NCI-H526 treated with DMSO at 0.1 percent for 48 hours (cell line): ENCODE results near the gene STARD13.

Experiments
- DNase-seq: peaks from one replicate; lab custom pipeline; 2025; lab: John Stamatoyannopoulos, UW

The STARD13 gene

DNA sequence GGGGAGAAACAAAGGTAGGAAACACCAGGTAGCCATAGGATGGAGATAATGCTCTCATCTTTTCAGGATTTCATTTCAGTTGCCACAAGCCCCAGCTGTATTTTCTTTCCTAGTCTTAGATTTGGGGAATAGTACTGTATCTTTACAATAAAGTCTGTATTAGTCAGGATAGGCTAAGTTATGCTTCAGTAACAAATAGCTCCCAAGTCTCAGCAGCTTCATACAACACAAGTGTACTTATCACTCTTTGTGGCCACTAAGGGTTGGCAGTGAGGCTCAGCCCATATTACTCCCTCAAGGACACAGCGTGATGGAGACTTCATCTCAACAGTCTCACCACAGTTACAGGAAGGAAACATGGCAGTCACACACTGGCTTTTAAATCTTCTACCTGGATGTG lies 61.4 kb downstream of the STARD13 start:
- no peak for DNase-seq

DNA sequence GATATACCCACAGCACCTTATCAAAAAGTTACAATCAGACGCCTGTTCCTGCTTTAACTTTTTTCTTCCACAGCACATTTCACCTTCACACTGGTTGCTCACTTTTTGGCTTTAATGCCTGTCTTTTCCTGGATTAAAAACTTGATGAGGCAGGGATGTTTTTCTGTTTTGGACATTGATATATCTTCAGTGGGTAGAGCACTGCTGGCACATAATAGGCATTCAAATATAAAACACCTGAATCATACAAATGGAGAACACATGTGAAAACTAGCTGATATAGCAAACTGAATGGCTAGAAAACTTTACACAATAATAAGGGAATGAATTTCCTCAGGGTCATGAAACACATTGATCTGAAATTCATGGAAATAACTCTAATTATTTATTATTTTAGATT lies 65.6 kb downstream of the STARD13 start:
- no peak for DNase-seq

DNA sequence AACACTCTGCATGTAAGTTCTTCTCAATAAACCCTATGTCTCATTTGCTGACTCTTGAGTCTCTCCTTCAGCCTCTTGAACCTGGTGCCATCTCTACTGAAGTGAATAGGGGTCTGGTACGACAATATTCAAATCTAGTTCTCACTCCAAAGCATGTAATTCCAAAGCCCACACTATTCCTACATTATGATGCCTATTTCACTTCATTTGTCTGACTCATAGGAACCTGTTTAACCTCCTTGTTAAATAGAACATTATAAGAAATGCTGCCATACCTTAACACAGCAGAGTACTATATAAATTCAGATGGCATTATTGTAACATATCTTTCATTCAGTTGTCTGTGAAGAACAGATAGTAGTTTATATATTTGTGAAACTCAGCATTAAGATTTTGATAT lies 67.1 kb downstream of the STARD13 start:
- no peak for DNase-seq

DNA sequence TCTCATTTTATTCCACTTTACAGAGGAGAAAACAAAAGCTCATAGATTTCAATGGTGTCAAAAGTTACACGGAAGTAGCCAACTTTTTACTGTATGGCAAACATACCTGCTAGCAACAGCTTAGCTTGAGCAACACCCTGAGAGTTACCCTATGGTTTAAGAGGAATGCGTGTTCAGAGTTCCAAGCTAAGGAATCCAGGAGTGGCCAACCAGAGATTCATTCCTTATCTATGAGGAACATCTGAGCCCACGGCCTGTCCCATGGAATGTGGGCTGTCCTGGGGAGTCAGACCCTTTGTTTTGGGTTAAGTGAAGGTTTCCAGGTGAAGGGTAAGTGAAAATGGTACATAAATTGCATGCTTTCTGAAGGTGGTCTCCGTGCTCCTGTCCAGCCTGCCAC lies 67.5 kb downstream of the STARD13 start:
- no peak for DNase-seq

DNA sequence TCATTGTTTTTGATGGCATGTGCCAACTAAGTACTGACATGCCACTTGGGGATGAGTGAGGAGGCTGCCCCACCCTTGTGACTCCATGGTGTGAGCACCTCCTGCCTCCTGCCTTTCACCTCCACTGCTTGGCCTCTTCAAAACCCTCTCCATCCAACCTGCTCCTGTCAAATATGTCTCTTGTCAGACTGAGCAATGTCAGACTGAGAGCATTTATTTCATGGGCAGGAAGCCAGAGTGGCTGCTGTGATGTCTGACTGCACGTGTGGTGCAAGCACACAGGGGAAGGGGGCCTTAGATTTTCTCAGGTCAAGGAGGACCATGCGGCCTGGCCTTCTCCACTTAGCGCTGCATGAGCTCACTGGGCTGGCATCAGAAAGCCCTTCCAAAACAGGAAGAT lies 68.3 kb downstream of the STARD13 start:
- DNase-seq: no peak

DNA sequence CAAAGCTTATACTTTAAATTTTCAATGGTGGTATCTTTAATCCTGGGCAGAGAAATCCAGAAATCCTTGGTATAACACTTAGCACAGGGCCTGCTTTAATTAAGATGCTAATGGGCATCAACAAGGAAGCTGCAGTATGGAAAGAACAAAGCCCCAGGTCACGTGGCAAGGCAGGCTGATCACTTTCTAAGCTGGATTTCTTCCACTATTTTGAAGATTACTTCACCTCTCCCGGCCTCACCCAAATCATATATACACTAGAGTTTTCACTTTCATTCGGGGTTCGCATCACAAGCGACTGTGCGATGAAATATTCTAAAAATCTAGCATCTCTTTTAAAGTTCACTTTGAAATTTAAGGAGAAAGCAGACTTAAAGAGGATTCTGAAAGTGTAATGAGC lies 71.8 kb downstream of the STARD13 start:
- DNase-seq: no peak

DNA sequence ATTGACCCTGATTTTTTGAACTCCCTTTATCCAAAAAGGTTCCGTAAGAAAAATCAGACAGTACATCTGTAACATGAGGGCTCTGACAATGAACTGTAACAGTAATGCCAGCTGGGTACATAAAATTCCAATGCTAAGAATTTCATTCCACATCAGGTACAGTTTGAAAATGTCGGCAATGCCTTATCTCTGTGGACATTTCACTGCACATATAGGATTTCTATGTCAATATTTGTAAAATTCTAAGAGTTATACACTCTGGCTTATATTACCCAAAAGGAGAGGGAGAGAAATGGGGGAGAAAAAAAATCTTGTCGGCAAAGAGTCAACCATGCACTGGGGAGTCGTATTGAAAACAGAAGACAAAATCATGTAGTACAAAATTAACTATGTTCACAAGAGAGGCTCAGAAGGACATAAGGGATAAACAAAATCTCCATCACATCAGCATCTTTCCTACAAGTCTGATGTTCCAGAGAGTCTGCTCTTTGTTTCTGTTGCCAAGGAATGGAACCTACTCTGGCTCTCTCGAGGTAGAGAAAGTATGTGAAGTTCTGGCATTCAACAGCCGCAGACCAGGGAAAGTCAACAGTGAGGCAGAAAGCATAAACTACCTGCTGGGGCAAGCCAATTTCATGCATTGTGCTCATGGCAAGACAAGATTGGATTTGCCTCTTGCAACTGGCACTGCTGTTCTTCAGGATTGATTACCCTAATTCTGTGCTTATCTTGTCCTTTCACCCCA lies 72.4 kb downstream of the STARD13 start:
- DNase-seq: no peak

DNA sequence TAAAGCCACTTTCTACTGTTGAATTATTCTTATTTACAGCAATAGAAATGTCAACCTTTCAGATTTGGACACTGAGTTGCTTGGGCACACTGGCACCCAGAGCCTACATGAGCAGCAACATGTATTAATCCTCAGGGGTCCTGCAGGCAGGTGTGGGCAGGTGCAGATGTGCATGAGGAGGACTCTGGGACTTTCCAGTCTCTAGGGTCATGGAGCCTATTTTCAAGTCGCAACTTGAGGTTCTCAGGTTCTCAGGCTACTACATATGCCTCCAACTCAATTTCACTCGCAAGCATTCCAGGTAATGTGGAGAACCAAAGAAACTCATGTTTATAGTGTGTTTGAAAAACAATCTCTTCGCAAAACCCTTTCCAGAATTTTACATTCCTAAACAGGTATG lies 73.2 kb downstream of the STARD13 start:
- DNase-seq: no peak

DNA sequence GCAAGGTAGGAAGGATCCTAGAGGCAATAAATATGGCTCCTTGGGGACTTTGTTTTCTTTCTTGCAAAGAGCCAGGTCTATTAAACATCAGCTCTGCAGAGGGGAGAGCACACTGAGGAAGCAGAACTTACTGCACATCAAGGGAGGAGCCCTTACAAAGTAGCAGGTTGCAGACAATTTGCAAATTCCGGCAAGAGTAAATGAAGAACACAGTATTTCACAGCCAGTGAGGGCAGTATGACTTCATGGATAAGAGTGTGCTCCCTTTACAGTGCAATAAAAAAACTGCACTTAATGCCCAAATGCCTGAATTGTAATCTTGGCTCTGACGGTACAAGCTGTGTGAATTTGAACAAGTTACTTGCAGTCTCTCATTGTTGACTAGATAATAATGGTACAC lies 75.5 kb downstream of the STARD13 start:
- no peak for DNase-seq

DNA sequence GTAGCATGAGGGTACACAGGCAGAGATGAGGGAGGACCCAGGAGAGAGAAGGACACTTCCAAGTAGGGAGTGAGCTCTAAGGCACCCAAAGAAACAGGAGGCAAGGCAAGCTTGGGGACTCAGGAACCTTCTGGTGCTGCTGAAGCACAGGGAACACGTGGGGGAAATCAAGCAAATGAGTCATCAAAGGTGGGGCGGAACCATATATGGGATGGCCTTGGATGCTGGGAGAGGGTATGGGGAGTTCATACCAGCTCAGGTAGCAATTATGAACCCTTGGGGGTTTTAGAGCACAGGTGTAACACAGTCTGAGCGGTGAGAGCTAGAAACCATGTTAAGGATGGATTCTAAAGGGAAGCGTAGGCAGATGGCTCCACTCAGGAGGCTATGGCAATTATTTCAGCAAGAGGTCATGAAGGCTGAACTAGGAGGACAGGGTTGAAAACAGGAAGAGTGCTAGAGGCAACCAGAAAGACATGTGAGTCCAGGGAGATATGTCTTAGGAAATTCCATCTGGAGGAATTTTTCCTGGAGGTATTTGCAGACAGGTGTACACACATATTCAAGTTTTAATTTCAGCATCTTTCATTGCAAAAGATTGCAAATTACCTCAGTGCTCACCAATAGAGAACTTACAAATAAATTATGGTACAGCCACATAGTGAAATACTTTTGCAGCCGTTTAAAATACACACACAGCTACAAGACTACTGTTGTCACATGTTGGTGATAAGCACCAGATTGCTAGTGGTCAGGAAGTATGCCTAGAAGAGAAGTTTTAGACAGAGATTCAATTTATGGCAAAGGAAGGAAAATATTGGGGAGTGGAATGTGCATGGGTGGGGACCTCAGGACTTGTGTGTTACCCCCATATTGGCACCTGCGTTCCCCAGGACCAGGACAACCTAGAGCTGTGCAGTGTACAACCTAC lies 77.0 kb downstream of the STARD13 start:
- DNase-seq: no peak

DNA sequence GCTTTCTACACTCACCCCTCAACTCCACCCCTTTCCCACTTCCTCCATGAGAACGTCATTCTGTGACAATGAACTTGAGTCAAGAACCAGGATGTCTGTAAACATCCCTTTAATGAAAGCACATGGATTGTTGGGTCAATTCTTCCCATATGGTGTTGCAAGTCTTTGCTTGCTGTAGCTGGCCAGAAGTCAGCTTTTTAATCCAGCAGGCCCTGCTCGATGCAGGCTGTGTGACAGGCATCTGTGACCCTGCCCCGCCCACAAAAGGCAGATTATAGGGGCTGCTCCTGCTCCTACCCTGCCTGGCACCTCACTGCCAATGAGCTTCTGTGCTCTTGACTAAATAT lies 78.0 kb downstream of the STARD13 start:
- no peak for DNase-seq

DNA sequence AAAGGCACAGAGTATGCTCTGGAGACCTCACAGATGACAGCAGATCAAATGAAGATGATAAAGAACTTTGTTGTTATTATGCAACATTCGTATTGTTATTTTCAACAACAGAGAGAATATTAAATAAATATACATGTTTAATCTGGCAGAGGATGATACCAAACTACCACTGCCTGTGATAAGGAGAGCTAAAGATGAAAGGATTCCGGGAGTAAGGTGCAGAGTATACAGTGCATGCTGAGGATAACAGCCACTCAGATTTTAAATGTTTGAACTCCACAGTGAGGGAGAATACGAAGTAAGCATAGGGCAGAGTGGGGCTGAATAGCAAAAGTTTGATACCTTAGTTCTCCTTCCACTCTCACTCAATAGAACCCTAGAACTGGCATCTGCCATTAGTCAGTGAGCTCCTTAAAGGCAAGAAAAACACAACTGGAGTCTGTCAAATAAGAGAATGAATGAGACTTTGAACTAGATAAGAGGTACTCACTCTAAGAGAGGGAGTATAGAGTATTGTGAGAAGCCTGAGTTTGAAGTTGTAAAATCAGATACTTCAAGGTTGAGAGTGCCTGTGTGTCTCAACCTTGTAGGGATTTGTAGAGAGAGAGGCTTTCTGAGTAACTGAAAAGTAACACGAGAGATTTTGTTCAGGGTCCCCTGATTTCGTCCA lies 78.5 kb downstream of the STARD13 start:
- DNase-seq: no peak

DNA sequence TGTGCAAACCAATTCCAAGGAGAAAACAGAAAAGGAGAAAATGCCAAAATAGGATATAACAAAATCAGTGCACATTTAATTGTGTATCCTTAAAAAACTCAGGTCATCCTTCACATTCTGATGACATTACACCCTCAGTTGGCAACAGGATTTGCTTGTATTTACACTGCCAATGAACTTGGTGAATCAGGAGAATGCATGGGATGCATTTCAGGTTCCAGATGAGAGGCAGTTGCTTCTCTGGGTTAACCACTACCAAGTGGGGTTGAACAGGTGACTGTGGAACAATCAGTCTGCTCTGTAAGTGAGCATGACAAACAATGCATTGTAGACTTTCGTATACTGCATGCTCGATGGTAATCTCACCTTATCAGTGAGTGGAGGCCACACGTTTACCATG lies 79.1 kb downstream of the STARD13 start:
- DNase-seq: no peak

DNA sequence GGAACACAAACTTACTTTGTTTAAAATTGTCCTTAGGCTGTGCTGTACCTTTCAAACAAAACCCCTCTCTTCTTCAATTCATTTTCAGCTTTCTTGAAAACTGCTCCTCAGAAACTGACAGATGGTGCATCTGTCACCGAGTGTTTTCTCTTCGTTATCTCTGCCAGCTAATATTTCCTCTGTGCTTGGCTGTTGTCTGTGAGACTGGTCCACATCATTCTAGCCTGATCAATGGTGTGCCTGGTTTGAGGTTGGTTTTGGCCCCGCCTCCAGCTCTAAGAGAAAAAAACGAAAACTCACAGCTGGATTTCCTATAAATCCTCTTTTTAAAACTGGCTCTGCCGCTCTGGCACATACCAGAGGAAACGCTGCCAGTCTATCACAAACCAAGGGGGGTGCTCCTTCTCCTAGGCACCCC lies 79.7 kb downstream of the STARD13 start:
- DNase-seq: no peak

DNA sequence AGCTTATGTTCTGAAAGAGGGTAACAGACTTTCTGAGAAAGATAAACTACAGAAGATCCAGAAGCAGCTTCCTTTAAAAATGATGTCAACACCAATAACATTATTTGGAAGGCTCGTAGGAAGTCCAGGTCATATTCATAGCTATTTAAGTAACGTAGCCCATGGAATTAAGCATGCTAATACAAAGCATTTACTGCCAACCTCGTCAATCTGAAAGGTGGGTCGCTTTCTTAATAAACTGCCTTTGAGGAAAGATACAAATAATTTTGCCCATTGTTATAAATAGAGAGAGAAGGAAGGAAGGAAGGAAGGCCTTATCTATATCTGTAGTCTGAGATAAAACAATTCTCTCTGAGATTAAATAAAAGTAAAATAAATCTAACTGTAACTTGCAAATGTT lies 80.3 kb downstream of the STARD13 start:
- DNase-seq: no peak

DNA sequence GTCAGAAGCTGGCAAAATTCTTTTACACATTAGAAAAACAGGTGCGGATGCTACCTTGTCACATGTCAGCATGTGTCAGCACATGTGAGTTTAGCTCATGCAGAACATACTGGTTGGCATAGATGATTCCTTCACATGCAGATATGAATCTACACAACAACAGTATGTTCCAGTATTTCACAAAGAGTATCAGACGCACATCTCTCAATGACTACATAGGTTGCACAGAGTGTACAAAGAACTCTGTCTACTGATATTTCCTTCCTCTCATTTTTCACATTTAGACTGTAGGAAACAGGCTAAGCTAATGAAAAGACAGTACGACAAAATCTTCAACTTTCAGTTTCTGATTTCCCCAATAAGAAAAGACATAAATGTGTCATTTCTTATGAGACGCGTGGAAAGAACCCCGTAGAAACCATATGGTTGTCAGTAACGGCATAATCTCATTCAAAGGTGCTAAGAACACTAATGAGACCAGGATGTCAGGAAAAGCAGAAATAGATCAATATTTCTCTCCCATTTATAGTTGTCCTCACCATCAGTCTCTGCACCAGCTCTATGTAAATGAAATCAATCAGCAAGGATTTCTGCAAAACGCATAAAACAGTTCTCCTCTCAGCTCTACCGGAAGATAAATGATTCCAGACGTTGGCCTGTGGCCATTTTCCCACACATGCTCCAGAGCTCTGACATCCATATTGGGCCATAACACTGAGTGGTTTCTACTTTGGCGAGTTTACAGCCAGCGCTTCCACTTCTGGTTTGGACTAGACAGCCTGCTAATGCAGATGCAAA lies 81.2 kb downstream of the STARD13 start:
- no peak for DNase-seq

DNA sequence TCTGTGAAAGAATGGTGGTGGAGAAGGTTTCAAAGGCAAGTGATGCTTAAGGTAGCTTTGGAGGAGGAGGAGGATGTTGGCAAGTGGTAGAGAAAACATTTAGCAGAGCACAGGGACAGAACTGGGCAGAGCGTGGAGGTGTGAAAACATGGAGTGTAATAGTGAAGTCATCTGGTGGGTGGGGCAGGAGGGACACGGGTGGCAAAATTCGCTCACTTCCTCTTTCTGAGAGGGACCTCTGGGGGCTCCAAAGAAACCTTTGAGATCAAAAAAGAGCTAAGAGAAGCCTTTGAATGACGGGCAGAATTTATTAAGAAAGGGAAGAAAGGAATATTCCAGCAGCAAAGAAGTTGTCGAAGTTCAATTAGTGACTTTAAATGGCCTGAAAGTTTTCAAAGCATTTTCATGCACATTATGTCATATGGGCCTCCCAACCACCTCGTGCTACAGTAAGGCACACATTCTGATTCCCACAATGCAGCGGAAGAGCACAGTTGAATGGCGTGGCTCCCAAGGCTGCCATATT lies 82.8 kb downstream of the STARD13 start:
- DNase-seq: no peak

DNA sequence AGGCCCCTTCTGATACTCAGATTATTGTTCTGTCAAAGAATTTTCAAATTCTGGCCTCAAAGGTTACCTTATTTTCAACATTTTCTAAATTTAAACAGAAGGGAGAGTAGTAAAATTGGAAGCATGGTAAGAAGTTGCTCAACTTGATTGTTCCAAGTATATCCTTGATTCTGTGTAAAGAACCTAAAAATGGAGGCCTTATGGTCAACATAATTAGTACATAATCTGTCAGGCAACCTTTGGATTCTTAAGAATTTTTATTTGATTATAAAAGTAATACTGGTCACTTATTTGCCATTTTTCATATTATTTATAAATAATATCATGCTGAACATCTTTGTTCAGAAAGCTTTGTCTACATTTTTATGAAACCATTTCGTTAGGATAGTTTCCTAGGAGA lies 83.9 kb downstream of the STARD13 start:
- no peak for DNase-seq

DNA sequence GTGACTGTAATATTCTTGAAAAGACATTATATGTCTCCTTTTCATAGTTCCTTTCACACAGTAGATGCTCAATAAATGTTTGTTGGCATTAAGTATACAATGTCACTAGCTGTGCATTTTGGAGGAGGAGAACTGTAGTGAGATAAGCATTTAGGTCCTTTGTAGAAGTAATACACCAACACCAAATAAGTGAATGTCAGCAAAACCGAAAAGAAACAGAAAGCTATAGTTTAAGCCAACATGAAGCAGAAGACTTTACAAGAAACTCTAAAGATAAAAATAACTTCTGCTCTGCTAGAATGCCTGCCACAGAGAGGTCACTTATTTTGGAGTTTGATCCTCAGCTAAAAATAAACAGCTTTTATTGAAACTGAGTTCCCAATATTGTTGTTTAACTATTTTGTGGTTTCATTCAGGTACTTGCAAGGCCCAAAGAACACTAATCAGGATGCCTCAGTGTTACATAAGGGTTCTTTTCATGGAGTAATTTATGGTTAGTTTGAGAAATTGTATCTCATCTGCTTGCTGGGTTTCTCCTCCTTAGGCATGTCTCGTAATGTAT lies 86.2 kb downstream of the STARD13 start:
- no peak for DNase-seq

DNA sequence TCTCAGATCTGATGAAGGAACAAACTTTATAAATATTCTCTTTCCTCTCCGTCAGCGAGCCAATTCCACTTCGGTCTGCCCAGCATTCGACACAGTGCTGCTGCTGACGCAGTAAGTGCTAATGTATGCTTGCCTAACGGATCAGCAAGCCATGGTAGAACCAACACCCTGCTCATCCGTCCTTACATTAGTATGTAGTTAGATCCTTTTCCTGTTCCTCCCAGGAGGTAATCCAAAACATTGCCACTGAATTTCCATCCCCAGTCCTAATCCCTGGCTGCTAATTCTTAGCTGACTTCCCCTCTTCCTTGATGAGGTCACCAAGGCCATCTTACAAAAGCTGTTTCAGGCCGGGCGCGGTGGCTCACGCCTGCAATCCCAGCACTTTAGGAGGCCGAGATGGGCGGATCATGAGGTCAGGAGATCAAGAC lies 88.0 kb downstream of the STARD13 start:
- no peak for DNase-seq

DNA sequence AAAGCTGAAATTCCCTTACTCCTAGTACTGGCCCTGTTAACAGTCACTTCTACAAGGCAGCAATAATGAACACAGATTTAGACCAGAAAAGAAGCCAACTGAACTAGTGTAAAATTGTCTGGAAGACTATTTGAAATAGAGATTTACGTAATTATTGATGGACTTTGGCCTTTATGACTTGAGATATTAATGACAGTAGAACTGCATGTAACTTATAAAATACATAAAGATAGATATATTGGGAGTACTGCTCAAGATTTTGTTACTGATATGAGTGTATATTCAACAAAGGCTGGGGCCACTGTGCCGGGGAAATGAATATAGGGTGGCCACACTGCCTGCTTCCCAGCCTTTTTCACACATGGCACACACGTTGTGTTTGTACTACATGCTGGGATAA lies 88.8 kb downstream of the STARD13 start:
- no peak for DNase-seq
